HG02885 (cell line): Measurements from ENCODE around the gene LAMC1.
A peak's percentile ranks its signal among the peaks of the same experiment; 100 is the strongest.

Experiments
- ATAC-seq: cut with Tn5 transposase; IDR thresholded peaks from one replicate; pipeline ENCODE4 v1.9.1; 2021; ENCODE audit warnings: mild to moderate bottlenecking; ENCODE audit not compliant: unreplicated experiment, poor library complexity

The LAMC1 gene

DNA sequence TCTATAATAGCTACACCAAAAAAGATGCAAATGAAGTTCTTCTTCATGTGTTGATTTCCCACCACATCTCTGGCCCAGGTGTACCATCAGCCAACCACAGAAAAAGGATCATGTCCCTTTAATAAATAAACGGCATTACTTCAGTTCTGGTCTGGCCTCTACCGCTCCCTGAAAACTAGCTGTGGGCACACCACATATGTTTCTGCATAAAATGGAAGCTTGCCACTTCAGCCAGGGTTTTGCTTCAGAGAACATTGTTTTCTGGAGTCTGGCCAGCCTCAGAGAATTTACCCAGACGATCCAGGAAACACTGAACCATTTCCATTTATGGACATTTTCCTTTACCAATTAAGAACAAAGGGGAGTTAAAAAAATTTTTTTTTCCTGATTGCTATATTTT, 157.0 kb downstream of the LAMC1 start:
- ATAC-seq = no peak

DNA sequence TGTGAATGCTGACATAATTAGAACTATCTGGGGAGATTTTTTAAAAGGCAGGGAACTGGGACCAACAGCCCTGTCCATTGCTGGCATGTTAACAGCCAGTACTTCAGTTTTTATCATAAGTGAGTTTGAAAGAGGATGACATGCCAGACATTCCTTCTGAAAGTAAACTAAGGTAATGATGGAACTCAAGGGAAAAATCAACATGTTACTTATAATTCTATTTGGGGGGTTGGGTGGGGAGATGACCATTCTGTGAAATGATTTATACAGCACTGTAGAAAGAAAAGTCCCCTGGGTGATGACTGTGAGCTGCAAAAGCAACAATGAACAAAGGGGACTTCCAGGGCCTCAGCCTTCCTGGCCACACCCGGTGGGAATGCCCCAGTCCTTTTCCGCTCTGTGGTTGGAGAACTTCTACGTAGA, 157.4 kb downstream of the LAMC1 start:
- ATAC-seq = peak; percentile 69

DNA sequence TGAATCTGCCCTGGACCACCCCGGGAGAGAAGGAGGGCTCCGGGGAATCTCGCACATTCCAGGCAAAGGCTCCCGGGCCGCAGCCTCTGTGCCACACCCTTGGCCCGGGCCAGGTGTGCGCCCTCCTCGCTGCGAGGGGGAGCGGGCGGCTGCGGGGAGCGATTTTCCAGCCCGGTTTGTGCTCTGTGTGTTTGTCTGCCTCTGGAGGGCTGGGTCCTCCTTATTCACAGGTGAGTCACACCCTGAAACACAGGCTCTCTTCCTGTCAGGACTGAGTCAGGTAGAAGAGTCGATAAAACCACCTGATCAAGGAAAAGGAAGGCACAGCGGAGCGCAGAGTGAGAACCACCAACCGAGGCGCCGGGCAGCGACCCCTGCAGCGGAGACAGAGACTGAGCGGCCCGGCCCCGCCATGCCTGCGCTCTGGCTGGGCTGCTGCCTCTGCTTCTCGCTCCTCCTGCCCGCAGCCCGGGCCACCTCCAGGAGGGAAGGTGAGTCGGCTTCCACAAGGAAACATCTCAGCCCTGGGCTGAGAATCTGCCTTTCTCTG, 162.8 kb downstream of the LAMC1 start, which contains the start of gene LAMC2:
Gene LAMC2 (plus strand): TSS at position 324 of the 550 bp plus-strand sequence. CDS start 89 bp downstream, at position 413.
- no peak for ATAC-seq

GRCh38 chr1:183186841-183187240, 163.6 kb downstream of the LAMC1 start:
- ATAC-seq = no peak

- ATAC-seq = no peak
Measured at GRCh38 chr1:183188240-183188639, 165.0 kb downstream of the LAMC1 start.

DNA sequence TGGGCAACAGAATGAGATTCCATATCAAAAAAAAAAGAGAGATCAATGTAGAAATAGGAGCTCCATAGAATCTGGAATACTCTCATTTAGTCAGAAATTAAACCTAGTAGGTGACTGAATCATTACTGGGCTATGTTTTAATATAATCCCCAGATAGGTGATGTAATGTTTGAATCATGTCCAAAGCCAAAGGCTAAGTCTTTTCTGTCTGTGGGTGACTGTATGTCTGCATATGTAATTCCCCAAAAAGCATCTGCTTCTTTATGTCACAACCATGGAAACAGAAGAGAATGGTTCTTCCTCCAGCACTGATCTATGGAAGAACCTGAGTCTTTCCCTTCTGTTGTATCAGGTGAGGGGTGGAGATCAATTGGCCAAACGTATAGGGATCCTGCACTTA, 168.6 kb downstream of the LAMC1 start:
- ATAC-seq = no peak

- ATAC-seq = no peak
Measured at GRCh38 chr1:183193963-183194525, 170.8 kb downstream of the LAMC1 start.

GRCh38 chr1:183194527-183195141, 171.4 kb downstream of the LAMC1 start:
- peak; percentile 85 for ATAC-seq

GRCh38 chr1:183195142-183195574, 171.9 kb downstream of the LAMC1 start:
- ATAC-seq = peak; percentile 31
